GM12864 (cell line): Measurements from ENCODE around the gene MAP4.

Experiments
- DNase-seq: peaks from one replicate; pipeline ENCODE4 v3.0.0-alpha.2; 2011; ENCODE audit warnings: low read depth
- H3K4me3 ChIP-seq: 2 replicates; pipeline ENCODE4 v1.5.1; 2011; ENCODE audit warnings: mild to moderate bottlenecking, low read depth, low read length, control low read depth
- TF ChIP-seq, protein P1 (sequence below): IDR thresholded peaks from 2 replicates; pipeline ENCODE4 v1.5.1; 2011; ENCODE audit warnings: low read depth, mild to moderate bottlenecking, moderate library complexity, low read length, control low read depth, inconsistent platforms; ENCODE audit errors: missing control alignments

Gene MAP4

DNA sequence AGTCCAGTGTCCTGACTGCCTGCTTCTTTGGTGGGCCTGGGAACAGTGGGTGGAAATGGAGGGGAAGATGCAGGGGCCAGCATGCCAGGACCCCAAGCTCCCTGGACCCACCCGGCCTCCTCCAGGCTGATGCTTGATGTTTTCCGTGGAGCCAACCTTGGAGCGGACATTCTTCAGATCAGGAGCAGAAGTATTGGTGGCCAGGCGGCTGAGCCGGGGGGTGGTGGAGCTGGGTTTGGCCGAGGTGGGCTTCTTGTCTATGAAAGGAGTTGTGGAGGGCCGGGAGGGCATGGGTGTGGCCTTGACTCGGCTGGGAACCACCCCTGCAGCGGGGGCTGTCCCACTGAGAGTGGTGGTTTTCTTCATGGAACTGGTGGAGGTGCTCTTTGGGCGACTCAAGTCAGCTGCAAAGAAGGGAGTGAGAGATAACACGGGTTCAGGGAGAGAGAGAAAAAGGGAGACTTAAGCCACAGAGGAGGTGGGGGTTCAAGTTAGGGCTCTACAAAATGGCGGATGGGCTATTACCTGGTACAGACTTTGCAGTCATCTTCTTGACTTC, 145.4 kb downstream of the MAP4 start:
- TF ChIP-seq, protein P1, sequence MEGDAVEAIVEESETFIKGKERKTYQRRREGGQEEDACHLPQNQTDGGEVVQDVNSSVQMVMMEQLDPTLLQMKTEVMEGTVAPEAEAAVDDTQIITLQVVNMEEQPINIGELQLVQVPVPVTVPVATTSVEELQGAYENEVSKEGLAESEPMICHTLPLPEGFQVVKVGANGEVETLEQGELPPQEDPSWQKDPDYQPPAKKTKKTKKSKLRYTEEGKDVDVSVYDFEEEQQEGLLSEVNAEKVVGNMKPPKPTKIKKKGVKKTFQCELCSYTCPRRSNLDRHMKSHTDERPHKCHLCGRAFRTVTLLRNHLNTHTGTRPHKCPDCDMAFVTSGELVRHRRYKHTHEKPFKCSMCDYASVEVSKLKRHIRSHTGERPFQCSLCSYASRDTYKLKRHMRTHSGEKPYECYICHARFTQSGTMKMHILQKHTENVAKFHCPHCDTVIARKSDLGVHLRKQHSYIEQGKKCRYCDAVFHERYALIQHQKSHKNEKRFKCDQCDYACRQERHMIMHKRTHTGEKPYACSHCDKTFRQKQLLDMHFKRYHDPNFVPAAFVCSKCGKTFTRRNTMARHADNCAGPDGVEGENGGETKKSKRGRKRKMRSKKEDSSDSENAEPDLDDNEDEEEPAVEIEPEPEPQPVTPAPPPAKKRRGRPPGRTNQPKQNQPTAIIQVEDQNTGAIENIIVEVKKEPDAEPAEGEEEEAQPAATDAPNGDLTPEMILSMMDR = no peak
- H3K4me3 ChIP-seq = no peak overlapping the region

DNA sequence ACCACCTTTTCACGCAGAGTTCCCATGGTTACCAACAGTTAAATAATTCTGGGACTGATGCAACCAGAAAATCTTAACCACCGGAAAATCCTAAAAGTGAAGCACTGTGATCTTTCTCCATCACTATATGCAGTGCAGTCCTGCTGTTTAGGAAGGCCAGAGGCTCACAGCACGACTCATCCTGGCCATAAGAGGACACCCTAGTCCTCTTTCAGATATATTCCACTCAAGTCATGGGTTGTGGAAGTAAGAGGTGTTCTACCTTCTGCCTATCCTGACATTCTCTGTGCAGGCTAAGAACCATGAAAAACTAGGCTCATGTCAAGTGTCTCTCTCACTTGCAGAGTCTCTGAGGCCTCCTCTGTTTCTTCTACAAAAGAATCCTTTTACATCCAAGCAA, 146.1 kb downstream of the MAP4 start:
- TF ChIP-seq, protein P1 = no peak
- H3K4me3 ChIP-seq = no peak overlapping the region
- DNase-seq = no peak

More for the DNA sequence above, 145.4 kb downstream of the MAP4 start:
- DNase-seq = no peak

DNA sequence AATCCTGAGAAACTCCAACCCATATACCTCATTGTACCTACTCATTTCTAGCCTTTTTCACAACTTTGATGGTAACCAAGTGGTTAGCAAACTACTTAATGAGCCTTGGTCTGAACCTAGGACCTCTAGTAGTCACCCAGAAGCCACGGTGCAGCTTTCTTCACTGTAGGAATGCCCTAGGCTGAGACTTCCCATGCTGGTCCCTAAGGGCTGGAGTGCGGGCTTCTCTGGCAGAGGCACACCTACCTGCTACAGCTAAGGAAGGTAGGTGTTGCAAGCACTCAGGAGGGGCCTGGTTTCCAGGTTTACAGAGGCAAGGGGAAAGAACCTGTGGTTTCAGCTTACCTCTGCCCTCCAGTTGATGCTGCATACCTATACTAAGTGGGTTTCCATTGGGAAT, 147.9 kb downstream of the MAP4 start:
- TF ChIP-seq, protein P1 = no peak
- H3K4me3 ChIP-seq = no peak overlapping the region
- DNase-seq = no peak

DNA sequence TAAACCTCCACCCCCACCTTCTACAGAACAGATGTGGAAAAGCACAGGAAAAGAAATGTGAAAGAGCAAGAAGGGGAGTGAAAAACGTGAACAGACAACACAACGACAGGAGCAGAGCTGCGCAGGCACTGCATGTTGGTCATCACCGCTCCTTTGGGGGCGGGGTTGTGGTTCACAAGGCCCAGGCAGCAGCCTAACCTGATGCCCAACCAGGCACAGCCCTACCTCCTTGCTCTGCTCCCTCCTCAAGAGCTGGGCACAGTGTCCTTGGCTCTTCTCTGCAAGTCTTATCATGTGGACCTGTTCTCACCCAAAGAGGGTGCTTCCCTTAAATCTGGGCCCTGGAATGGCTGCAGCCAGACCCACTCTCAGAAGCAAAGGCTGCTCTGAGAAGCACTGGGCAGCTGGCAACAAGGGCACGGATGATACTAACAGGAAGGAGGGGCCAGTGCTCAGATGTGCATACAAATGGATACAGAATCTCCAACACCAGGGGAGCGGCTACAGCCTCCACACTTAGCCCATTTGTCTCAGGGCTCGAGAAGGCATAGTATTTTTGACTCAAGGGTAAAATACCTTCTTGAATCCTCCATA, 148.7 kb downstream of the MAP4 start:
- TF ChIP-seq, protein P1 = no peak
- DNase-seq = no peak
- no peak overlapping the region for H3K4me3 ChIP-seq

DNA sequence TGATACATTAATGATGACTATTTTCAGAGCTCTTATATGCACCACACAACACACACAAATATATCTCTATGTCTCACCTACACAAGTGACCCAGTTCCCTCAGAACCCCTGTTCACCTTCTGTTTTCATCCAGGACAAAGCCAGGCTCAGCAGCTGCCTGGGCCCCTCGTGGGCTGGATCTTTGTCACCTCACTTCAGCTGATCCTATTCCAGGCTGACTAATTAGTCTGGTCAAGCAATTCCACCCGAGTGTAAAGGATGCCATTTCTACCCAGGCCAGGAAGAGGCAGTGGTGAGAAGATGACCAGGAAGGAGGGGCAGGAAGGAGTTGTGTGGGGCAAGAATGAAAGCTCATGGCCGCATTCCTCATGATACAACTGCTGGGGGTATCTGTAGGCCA, 151.0 kb downstream of the MAP4 start:
- H3K4me3 ChIP-seq = no peak overlapping the region
- no peak for DNase-seq
- TF ChIP-seq, protein P1 = no peak

DNA sequence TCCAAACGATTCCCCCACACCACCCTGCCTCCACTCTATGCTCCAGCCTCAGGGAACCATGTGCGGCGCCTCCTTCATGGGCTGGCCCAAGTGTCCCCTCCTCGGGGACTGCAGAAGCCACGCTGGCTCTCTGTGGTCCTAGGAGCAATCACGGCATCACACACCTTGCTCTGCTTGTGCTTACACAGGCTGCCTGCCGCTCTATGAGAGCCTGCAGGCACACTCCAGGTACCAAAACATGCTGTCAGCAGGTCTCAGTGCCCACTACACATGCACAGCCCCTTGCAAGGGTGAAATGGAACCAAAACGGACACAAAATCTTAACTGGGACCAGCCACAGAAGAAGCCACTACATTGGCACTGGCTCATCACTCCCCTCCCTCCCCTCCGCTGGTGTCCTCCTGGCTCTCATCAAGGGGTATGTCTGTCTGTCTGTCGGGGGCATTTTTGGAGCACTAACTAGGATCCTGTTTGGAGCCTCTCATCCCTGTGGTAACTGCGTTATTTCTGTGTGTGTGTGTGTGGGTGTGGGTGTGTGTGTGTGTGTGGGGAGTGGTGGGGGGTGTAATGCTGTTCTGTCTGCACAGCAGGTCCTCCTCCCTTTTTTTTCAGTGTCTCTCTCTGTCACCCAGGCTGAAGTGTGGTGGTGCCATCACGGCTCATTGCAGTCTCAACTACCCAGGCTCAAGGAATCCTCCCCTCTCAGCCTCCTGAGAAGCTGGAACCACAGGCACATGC, 152.7 kb downstream of the MAP4 start:
- TF ChIP-seq, protein P1 = no peak
- no peak overlapping the region for H3K4me3 ChIP-seq
- DNase-seq = no peak
